TTC549 (cell line): ENCODE data around the gene MST1R.
"Not testable (repeated sequence)": the region's sequence is repeated elsewhere in the genome, so short reads cannot be mapped to it uniquely, and the experiment has no call there.

ENCODE experiments used
- FAIRE-seq: peaks from 2 replicates; lab custom pipeline; 2012; peaks lifted over from hg19 to GRCh38; lab: Jason Lieb, UNC

The MST1R gene

DNA sequence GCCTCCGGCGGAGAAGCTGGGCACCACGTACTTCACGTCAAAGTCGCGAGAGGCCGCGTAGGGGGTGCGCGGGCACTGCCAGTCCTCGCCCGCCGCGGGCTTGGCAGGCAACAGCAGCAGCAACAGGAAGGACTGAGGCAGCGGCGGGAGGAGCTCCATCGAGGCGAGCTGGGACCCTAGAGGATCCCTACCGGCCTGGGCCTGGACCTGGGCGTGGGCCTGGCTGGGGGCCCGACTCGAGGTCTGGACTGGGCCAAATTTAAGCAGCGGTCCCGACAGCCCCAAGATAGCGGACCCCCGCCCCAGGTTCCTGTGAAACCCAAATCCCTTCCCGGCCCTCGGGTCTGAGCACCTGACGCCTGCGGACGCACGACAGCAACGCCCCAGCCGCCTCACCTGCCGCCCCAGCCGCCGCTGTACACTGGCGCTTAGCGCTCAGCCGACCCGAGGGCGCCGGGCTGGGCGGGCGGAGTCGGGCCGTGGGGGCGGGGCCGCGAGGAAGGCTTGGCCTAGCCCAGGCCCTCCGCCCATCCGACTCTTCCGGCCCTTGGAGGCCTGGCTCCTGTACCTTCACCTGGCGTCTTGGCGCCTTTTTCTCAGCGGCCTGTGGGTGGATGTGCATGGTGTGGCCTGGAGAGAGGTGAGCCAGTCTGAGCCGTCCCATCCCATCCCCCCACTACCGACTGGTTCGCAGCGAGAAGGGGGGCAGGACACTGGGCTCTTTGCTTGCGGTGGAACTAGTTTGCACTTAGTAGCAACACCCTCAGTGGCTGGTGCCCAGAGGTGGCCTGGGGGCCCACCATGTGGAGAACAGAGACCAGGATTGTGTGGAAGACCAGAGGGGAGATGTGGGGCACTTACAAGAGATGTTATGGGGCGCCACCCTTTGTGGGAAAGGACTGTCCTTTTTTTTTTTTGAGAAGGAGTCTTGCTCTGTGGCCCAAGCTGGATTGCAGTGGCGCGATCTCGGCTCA is at the start of gene MST1R:
Gene MST1R, minus strand, starts transcription at position 423 of the 974 bp plus-strand sequence. Its CDS starts 264 bp downstream, at position 159.
- FAIRE-seq = no peak

DNA sequence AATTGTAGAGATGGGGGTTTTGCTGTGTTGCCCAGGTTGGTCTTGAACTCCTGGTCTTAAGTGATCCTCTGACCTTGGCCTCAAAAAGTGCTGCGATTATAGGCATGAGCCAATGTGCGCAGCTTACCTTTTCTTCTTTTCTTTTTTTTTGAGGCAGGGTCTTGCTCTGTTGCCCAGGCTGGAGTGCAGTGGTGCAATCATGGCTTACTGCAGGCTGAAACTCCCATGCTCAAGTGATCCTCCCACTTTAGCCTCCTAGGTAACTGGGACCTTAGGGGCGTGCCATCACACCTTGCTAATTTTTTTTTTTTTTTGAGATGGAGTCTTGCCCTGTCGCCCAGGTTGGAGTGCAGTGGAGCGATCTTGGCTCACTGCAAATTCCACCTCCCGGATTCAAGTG is 49.3 kb upstream of the MST1R start:
- FAIRE-seq = no peak

DNA sequence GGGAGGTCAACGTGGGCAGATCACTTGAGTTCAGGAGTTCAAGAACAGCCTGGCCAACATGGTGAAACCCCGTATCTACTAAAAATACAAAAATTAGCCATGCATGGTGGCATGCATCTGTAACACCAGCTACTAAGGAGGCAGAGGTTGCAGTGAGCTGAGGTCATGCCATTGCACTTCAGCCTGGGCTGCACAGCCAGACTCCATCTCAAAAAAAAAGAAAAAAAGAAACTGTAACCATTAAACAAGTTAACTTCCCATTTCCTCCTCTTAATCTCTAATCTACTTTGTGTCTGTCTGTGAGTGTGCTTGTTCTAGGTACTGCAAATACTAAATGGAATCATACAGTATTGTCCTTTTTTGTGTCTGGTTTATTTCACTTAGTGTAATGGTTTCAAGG is 39.0 kb upstream of the MST1R start:
- FAIRE-seq = no peak

DNA sequence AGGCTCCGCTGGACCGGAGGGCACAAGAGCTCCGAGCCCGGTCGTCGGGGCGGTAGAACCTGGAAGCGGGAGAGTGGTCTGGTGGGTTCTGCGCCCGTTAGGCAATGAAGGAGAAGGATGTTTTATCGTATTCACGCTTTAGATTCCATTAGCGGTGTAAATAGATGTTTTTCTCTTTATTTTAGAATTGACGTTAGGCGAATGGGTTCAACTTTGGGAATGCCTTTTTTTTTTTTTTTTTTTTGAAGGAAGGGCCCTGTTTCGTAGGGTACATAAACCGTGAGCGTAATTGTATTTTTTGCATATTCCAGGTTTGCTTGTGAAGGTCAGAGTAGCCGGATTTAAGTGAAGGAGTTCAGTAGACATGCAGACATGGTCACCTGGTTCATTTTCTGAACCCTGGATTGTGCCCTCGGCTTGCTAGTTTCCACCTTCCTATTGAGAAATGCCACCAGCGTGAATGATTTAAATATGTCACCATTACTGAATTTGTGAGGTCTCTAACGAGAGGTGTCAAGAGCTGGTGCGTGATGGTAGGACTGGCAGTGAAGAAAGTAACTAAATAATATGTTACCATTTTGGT is 37.1 kb upstream of the MST1R start:
- FAIRE-seq = no peak

DNA sequence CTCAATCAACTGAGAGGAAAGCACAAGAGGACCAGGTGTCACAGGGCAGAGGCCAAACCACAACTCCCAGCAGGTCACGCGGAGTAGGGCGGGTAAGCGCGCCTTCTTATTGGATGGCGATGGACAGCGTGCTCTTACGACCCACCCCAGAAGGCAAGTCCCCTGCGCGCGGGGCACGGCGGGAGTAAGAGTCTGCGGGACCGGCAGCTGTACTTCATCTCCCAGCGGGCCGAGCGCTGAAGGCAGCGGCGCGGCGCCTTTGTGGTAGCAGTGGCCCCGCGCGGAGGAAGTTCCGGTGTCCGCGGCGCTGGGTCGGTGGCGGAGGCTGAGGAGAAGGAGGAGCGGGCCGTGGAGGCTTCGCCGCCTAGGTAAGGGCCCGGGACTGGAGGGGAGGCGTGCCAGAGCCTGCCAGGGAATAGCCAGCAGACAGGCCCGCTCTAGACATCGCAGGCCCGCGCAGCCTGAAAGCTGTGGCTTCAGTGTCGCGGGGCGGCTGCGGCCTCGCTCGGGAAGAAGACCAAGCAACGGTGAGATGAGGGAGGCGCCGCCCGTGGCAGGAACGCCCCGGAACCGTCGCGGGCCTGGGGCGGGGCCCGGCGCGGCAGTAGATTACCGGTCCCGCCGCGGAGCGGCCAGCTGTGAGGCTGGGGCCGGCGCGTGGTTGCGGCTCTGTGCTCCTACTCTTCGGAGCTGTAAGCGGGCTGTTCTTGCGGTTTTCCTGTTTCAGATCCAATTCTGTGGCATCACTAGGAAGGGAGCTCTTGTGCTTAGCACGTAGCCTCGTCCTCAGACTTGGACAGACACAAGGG is 36.4 kb upstream of the MST1R start, which contains the start of gene RBM6:
Gene RBM6, plus strand, starts transcription at position 293 of the 809 bp plus-strand sequence. CDS start 22,492 bp downstream, outside the sequence.
- peak; percentile 80 for FAIRE-seq

DNA sequence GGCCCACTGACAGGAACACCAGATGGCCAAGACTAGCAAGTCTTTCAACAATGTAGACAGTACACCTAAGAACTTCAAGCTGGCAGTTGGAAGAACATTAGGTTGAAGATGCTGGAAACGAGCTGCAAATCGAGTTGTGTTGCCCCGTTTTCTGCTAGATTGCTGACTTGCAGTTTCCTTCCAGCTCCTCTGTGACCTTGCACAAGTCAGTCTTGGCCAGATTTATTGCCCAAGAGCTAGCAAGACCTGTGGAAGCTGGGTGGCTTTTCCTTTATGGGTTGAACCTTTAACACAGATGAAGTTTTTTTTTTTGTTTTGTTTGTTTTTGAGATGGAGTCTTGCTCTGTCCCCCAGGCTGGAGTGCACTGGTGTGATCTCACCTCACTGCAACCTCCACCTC is 33.4 kb upstream of the MST1R start:
- FAIRE-seq = no peak

DNA sequence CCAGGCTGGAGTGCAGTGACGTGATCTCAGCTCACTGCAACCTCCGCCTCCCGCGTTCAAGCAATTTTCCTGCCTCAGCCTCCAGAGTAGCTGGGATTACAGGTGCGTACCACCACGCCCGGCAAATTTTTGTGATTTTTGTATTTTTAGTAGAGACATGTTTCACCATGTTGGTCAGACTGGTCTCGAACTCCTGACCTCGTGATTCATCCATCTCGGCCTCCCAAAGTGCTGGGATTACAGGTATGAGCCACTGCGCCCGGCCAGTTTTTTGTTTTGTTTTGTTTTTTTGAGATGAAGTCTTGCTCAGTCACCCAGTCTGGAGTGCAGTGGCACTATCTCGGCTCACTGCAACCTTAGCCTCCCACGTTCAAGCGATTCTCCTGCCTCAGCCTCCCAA is 28.6 kb upstream of the MST1R start:
- not testable (repeated sequence) for FAIRE-seq

DNA sequence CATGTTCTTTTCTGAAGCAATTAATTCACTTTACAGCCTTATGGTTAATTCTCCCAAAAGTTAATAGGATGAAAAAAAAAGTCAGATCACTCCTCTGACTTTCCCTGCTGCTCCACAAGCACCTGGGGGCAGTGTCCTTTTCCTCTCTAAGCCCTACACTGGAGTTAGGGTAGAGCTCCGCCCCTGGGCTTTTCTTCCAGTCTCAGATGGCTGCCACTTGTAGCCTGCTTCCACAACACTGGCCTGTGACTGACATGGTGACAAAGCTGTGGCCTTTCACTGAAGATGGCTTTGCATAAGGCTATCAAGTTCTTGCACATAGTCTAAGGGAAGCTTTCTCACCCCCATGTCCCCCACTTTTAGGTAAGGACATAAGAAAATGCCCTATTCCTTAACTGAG is 27.2 kb upstream of the MST1R start:
- FAIRE-seq = no peak

DNA sequence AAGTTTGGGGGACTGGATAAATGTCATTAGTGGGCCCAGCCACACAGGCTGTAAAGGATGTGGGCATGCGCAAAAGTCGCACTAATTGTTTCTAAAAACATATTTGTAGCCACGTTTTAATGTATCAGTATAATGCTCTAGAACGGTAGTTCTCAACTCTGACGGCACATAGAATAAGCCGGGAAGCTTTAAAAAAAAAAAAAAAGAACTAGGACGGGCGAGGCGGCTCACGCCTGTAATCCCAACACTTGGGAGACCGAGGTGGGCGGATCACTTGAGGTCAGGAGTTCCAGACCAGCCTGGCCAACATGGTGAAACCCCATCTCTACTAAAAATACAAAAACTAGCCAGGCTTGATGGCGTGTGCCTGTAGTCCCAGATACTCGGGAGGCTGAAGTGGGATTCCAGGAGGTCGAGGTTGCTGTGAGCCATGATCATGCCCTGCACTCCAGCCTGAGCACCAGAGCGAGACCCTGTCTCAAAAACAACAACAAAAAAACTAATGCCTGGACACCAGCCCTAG is 26.6 kb upstream of the MST1R start:
- no peak for FAIRE-seq

DNA sequence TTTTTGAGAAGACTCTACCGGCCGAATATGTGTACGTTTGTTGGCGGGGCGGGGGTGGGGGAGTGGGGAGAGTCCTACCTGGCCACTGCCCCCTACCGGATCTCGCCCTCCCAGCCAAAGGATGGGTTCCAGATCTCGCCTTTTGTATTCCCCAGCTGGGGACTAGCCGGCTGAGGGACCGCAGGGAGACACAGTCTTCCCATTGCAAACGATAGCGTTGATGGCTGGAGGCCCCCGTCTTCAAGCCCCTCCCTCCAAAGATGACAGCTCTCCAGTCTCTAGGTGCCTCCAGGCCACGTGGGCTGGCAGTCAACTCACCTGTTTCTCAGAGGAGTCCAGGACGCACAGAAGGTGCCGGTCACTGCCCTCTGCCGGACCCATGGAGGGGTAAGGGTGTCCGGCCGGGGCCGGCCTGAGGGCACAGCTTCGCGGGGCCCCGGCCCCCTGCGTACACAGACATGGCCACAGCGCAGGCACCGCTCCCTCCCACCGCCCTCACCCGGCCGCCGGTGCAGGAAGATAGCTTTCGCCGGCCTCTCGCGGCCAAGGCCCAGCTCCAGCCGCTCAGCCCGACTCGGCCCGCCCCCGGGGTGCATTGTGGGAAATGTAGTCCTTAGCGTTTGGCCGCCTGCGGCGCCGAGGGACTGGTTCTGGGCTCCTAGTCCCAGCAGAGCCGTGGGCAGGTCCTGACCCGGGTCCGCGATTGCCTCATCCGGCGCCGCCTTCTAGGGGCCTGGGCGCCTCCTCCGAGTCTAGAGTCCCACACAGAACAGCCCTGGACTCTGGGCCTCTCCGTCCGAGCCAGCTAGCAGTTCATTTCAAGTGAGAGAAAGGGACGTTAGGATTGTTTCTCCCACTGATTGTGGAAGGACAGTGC is 25.9 kb upstream of the MST1R start, which contains the start of gene MON1A:
Gene MON1A, minus strand, starts transcription at position 521 of the 877 bp plus-strand sequence. CDS start 16,465 bp downstream, outside the sequence.
- FAIRE-seq = no peak

DNA sequence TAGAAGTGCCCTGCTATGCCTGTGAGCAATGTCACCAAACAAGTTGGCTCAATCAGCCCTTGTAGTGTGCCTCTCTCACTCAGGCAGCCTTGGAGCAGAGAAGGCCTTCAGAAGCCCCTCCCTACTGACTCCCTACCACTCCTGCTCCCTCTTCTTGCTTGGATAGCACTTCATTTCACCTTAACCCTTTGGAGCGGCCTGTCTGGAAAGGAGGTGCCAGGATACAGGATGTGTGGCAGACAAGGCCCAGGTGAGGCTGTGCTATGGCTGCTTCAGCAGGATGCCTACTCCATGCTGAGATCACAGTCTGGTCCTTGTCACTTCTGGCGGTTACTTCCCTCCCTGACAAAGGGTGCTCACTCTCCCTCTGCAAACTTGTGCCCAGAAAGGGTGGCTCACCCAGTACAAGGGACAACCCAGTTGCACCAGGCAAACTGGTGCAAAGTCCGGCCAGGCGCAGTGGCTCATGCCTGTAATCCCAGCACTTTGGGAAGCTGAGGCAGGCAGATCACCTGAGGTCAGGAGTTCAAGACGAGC is 24.9 kb upstream of the MST1R start:
- no peak for FAIRE-seq

DNA sequence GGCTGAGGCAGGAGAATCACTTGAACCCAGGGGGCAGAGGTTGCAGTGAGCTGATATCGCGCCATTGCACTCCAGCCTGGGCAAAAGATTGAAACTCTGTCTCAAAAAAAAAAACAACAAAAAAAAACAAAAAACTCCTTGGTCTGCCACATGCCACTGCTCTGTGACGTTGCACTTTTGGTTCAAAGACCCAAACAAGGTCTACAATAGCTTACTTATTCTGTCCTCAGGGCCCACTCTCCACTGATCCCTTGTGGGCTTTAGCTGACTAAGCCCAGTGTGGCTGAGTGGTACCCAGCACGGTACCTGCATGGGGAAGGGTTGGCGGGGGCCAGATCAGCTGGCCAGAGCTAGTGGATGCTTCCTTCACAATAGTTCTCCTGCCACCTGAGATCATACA is 24.1 kb upstream of the MST1R start:
- FAIRE-seq = no peak

DNA sequence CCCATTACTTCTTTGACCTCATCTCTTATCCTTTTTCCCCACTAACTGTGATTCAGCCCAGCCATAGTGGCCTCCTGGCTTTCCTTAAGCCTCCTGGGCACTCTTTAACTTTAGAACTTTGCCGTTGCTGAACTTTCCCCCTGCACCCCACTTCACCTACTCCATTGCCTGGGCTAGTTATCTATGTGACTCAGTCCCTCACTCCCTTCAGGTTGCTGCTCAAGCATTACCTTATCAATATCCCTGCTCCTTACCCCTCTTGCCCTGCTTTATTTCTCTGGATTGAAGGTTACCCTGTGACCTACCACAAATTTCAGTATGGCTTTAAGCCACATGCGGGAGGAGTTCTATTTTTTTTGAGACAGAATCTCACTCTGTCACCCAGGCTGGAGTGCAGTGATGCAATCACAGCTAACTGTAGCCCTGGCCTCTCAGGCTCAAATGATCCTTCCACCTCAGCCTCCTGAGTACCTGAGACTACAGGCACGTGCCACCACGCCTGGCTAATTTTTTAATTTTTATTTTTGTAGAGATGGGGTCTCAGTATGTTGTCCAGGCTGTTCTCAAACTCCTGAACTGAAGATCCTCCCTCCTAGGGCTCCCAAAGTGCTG is 22.6 kb upstream of the MST1R start:
- FAIRE-seq = no peak

DNA sequence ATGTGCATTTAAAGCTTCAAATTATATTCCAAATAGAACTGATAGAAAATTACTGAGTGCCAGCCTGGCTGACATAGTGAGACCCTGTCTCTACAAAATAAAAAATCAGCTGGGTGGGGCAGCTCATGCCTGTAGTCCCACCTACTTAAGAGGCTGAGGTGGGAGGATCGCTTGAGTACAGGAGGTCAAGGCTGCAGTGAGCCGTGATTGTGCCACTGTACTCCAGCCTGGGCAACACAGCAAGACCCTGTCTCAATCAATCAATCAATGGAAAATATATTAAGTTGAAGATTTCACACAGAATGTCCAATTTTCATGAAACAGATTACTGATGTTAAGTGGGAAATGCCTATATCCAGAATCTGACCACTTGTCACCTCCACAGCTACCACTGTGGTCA is 21.8 kb upstream of the MST1R start:
- no peak for FAIRE-seq

DNA sequence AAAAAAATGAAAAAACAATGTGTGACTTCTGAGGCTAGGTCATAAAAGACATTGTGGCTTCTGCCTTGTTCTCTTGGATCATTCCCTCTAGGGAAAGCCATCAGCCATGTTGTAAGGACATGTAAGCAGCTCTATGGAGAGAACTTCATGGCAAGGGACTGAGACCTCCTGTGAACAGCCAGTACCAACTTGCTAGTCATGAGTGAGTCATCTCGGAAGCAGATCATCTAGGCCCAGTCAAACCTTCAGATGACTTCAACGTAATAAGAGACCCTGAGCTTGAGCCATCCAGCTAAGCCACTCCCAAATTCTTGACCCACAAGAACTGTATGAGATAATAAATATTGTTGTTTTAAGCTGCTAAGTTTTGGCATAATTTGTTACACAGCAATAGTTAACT is 21.0 kb upstream of the MST1R start:
- no peak for FAIRE-seq

DNA sequence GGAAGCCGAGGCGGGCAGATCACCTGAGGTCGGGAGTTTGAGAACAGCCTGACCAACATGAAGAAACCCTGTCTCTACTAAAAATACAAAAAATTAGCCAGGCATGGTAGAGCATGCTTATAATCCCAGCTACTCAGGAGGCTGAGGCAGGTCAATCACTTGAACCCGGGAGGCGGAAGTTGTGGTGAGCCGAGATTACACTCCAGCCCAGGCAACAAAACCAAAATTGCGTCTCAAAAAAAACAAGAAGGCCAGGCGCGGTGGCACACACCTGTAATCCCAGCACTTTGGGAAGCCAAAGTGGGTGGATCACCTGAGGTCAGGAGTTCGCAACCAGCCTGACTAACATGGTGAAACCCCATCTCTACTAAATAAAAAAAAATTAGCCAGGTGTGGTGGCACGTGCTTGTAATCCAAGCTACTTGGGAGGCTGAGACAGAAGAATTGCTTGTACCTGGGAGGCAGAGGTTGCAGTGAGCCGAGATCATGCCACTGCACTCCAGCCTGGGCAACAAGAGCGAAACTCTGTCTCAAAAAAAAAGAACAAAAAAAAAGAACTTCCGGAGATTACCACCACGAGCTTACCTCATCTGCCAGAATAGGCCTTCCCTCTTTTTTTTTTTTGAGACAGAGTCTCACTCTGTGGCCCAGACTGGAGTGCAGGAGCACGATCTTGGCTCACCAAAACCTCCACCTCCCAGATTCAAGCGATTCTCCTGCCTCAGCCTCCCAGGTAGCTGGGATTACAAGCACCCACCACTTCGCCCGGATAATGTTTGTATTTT is 14.3 kb upstream of the MST1R start:
- not testable (repeated sequence) for FAIRE-seq

DNA sequence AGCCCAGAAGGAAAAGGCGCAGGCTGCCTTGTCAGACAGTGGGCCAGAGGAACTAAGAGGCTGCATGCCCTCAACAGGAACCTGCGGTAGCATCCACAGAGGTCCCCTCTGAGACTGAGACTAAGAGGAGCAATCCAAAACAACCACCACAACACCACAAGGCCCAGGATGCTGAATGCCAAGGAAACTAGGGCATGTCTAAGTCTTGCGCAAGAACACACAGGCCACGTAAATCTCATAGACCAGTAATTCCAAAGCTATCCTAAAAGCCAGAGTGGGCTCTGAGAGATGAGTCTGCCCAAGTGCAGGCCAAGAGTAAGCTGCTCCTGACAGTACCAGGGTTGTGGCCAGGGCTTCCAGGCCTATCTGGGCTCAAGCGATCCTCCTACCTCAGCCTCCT is 13.0 kb upstream of the MST1R start:
- no peak for FAIRE-seq

DNA sequence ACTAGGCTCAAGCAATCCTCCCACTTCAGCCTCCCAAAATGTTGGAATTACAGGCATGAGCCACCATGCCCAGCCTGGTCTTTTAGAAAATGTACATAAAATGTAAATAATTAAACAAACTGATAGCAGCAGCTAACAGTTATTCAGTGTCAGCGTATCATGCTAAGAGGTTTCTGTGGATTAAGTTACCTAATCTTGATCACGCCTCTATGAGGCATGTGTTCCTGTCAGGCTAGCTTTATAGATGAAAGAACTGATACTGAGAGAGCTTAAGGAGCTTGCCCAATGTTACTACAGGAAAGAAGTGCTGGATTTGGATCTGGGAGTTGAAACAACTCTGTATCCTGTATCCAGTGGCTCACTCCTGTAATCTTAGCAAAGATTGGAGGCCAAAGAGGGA is 11.2 kb upstream of the MST1R start:
- FAIRE-seq = no peak

DNA sequence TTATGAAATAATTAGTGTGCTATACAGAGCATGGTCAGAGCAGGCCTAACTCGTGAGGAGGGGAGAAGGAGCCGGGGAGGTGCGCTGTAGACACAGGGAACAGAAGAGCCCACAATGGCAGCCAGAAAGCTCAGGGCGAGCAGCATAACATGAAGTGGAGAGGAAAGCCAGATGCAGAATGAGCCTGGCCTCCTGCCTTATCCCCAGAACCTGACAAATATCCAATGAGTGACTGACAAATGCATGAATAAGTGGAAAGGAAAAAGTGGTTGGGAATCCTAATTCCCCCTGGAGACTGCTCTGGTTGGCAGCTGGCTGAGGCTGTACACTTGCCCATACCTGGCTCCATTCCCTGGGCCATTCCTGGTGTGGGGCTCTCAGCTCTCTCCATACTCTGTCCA is 9.2 kb upstream of the MST1R start:
- no peak for FAIRE-seq

DNA sequence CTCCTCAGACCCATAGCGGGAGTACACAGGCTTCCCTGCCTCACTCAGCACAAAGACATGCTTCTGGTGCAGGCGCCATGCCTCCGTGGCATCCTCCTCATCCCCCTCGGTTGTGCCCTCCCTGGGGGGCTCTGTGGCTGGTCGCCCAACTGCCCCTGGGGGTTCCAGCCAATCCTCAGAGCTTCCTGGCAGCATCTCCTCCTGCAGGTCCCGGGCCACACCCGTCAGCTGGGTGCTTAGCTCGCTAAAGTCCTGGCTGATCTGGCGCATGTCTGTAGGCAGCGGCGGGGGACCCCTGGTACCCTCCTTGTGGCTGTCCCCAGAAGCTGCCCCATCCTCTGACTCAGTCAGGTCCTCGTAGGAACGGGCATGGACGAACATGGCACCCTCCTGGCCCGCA is 7.9 kb upstream of the MST1R start:
- FAIRE-seq = no peak
